HCT116 (cell line): ENCODE data around the gene NOS2. TPM values are rescaled to one million over a fixed set of nuclear protein-coding genes. Genes with fewer than 3 reads are reported as not detected.
A peak's percentile ranks its signal among the peaks of the same experiment; 100 is the strongest.

Source experiments
- ATAC-seq: fragments of 200-7000 bp; cut with Tn5 transposase; 2 replicates; pipeline ENCODE4 v1.9.1; 2020; ENCODE audit warnings: mild to moderate bottlenecking, moderate library complexity
- Bru-seq: library from RNA; stranded (reverse); fragments of 400-500 nt; gene quantifications from one replicate; lab custom pipeline; 2021; lab: Mats Ljungman, UMichigan
- BruChase-seq, 2 experiments: library from RNA; stranded (reverse); fragments of 400-500 nt; gene quantifications; one replicate each; lab custom pipeline; 2021; lab: Mats Ljungman, UMichigan
- BruUV-seq: library from RNA; stranded (reverse); fragments of 400-500 nt; replicated peaks from 2 replicates; lab custom pipeline; 2021; lab: Mats Ljungman, UMichigan
- CTCF ChIA-PET: fragments of 300-600 bp; sonication (Branson Sonifier 250); formaldehyde crosslinking; loops from one replicate; lab custom pipeline; 2021; ENCODE audit warnings: antibody characterized with exemption; lab: Charles Lee
- POLR2A ChIA-PET: fragments of 300-600, 350-600 bp; sonication (Branson Sonifier 250); formaldehyde crosslinking; loops from one replicate; lab custom pipeline; 2021; ENCODE audit warnings: antibody characterized with exemption; lab: Charles Lee
- RAD21 ChIA-PET, 2 experiments: fragments of 300-600 bp; sonication (Branson Sonifier 250); formaldehyde crosslinking; loops; one replicate each; lab custom pipeline; 2023; ENCODE audit warnings: low total read pairs in 2 of 2; ENCODE audit not compliant: uncharacterized antibody in 2 of 2, unreplicated experiment in 2 of 2, low non-redundant PET in 1 of 2; lab: Charles Lee
- DNase-seq: peaks from one replicate; pipeline ENCODE4 v3.0.0-alpha.2; 2010; ENCODE audit warnings: low read depth, low spot score
- H2AFZ ChIP-seq: fragments of 200-600 bp; shearing (Covaris generic), sonication (generic); 2 replicates; pipeline ENCODE4 v1.6.1; 2017; ENCODE audit warnings: low read depth, mixed run types, mixed read lengths, antibody characterized with exemption, low read length; ENCODE audit not compliant: poor library complexity, severe bottlenecking
- H3K27ac ChIP-seq: 2 replicates; pipeline ENCODE4 v1.5.1; 2012; ENCODE audit warnings: low read depth, low read length
- H3K27me3 ChIP-seq: fragments of 200-600 bp; sonication (generic); 2 replicates; pipeline ENCODE4 v1.6.1; 2016; ENCODE audit warnings: mixed run types, low read length, mixed read lengths; ENCODE audit not compliant: insufficient read depth
- H3K36me3 ChIP-seq, 2 experiments: fragments of 200-500 bp in 1 of 2; fragments of 200-600 bp in 1 of 2; sonication (Bioruptor generic) in 1 of 2; sonication (generic) in 1 of 2; 2 replicates each; pipeline versions ENCODE4 v1.5.1 to v1.6.1; 2014 to 2016; ENCODE audit warnings: low read length in 2 of 2, inconsistent platforms in 1 of 2, mixed read lengths in 1 of 2, mixed run types in 1 of 2; ENCODE audit not compliant: insufficient read depth in 2 of 2, control insufficient read depth in 1 of 2
- H3K4me1 ChIP-seq, 2 experiments: fragments of 200-600 bp in 1 of 2; sonication (generic) in 1 of 2; 2 replicates each; pipeline versions ENCODE4 v1.5.1 to v1.6.1; 2012 to 2017; ENCODE audit warnings: low read length in 2 of 2, inconsistent platforms in 1 of 2, mild to moderate bottlenecking in 1 of 2, mixed read lengths in 1 of 2, mixed run types in 1 of 2, moderate library complexity in 1 of 2; ENCODE audit not compliant: insufficient read depth in 2 of 2, control insufficient read depth in 1 of 2
- H3K4me2 ChIP-seq: fragments of 200-600 bp; sonication (generic); 2 replicates; pipeline ENCODE4 v1.6.1; 2017; ENCODE audit warnings: mixed run types, low read length, mixed read lengths
- H3K4me3 ChIP-seq, 2 experiments: fragments of 200-600 bp in 1 of 2; sonication (generic) in 1 of 2; replicated peaks in 1 of 2; 2 replicates each; pipeline ENCODE4 v1.5.1; 2011 to 2016; ENCODE audit warnings: low read length in 2 of 2, control low read depth in 1 of 2, low read depth in 1 of 2, mild to moderate bottlenecking in 1 of 2, mixed read lengths in 1 of 2, mixed run types in 1 of 2
- H3K79me2 ChIP-seq: fragments of 200-600 bp; sonication (generic); 2 replicates; pipeline ENCODE4 v1.6.1; 2017; ENCODE audit warnings: mild to moderate bottlenecking, mixed run types, low read length, moderate library complexity, mixed read lengths; ENCODE audit not compliant: insufficient read depth
- H3K9ac ChIP-seq: fragments of 200-600 bp; sonication (generic); 2 replicates; pipeline ENCODE4 v1.6.1; 2016; ENCODE audit warnings: low read length, mixed read lengths
- H3K9me2 ChIP-seq: fragments of 200-600 bp; sonication (generic), shearing (Covaris generic); 2 replicates; pipeline ENCODE4 v1.6.1; 2017; ENCODE audit warnings: mixed run types, mild to moderate bottlenecking, moderate library complexity; ENCODE audit not compliant: insufficient read depth
- H3K9me3 ChIP-seq, 2 experiments: fragments of 200-500 bp in 1 of 2; fragments of 200-600 bp in 1 of 2; sonication (Bioruptor generic) in 1 of 2; sonication (generic) in 1 of 2; 2 replicates each; pipeline ENCODE4 v1.6.1; 2014 to 2017; ENCODE audit warnings: low read length in 2 of 2, mixed read lengths in 2 of 2, inconsistent platforms in 1 of 2, low read depth in 1 of 2, mild to moderate bottlenecking in 1 of 2, mixed run types in 1 of 2, moderate library complexity in 1 of 2; ENCODE audit not compliant: control insufficient read depth in 1 of 2, insufficient read depth in 1 of 2
- H4K20me1 ChIP-seq: fragments of 200-600 bp; sonication (generic), shearing (Covaris generic); 2 replicates; pipeline ENCODE4 v1.6.1; 2017; ENCODE audit warnings: mixed run types, mild to moderate bottlenecking, moderate library complexity; ENCODE audit not compliant: insufficient read depth
- ATF3 ChIP-seq: IDR thresholded peaks from 2 replicates; pipeline ENCODE4 v1.6.1; 2012
- CBX3 ChIP-seq: IDR thresholded peaks from 2 replicates; pipeline ENCODE4 v1.6.1; 2012; ENCODE audit warnings: low read depth
- CEBPB ChIP-seq: IDR thresholded peaks from 2 replicates; pipeline ENCODE4 v1.6.1; 2012; ENCODE audit warnings: low read depth
- CTCF ChIP-seq, 3 experiments: fragments of 200-600 bp in 1 of 3; sonication (generic) in 1 of 3; IDR thresholded peaks in 2 of 3; conservative IDR thresholded peaks in 1 of 3; 2 replicates each; pipeline ENCODE4 v1.5.1; 2012 to 2017; ENCODE audit warnings: low read depth in 2 of 3, low read length in 2 of 3, antibody characterized with exemption in 1 of 3, borderline replicate concordance in 1 of 3, control low read depth in 1 of 3, mild to moderate bottlenecking in 1 of 3, mixed read lengths in 1 of 3, mixed run types in 1 of 3, moderate library complexity in 1 of 3; ENCODE audit not compliant: insufficient read depth in 1 of 3
- EGR1 ChIP-seq: IDR thresholded peaks from 2 replicates; pipeline ENCODE4 v1.6.1; 2012; ENCODE audit warnings: low read depth
- ELF1 ChIP-seq: IDR thresholded peaks from 2 replicates; pipeline ENCODE4 v1.6.1; 2012; ENCODE audit warnings: low read depth, borderline replicate concordance
- EZH2 ChIP-seq: fragments of 200-600 bp; sonication (generic); IDR thresholded peaks from 2 replicates; pipeline ENCODE4 v1.6.1; 2017; ENCODE audit warnings: antibody characterized with exemption, mixed run types
- EZH2phosphoT487 ChIP-seq: fragments of 200-600 bp; IDR thresholded peaks from 2 replicates; pipeline ENCODE4 v1.6.1; 2018; ENCODE audit warnings: antibody characterized with exemption, borderline replicate concordance
- FOSL1 ChIP-seq: IDR thresholded peaks from 2 replicates; pipeline ENCODE4 v1.6.1; 2012; ENCODE audit warnings: low read depth
- JUND ChIP-seq: IDR thresholded peaks from 2 replicates; pipeline ENCODE4 v1.6.1; 2012
- POLR2A ChIP-seq: IDR thresholded peaks from 2 replicates; pipeline ENCODE4 v1.7.0; 2011; ENCODE audit warnings: borderline replicate concordance; ENCODE audit not compliant: insufficient read depth, insufficient read length; ENCODE audit errors: extremely low read depth
- RAD21 ChIP-seq: IDR thresholded peaks from 2 replicates; pipeline ENCODE4 v1.6.1; 2012; ENCODE audit warnings: low read depth, mild to moderate bottlenecking
- REST ChIP-seq: IDR thresholded peaks from 2 replicates; pipeline ENCODE4 v1.6.1; 2012; ENCODE audit warnings: low read depth
- SIN3A ChIP-seq: IDR thresholded peaks from 2 replicates; pipeline ENCODE4 v1.6.1; 2012; ENCODE audit warnings: low read depth
- SP1 ChIP-seq: IDR thresholded peaks from 2 replicates; pipeline ENCODE4 v1.6.1; 2012; ENCODE audit warnings: low read depth
- SRF ChIP-seq: IDR thresholded peaks from 2 replicates; pipeline ENCODE4 v1.6.1; 2012; ENCODE audit warnings: low read depth
- ZNF274 ChIP-seq: fragments of 200-500 bp; sonication (Bioruptor generic); IDR thresholded peaks from 2 replicates; pipeline ENCODE4 v1.6.1; 2014; ENCODE audit warnings: mild to moderate bottlenecking, low read depth, low read length, inconsistent platforms
- intact Hi-C: fragments of 100-400 bp; cut with micrococcal nuclease; formaldehyde crosslinking; loops from 2 replicates; pipeline ENCODE4 v1.10.0; 2022
- long read RNA-seq: library from polyadenylated mRNA; unstranded; transcript quantifications from one replicate; pipeline ENCODE4 v2.0.0, GENCODE V29; 2021; ENCODE audit not compliant: unreplicated experiment
- polyA plus RNA-seq: library from polyadenylated mRNA; unstranded; fragments of >200 nt; gene quantifications from 2 replicates; pipeline ENCODE4 v1.2.1, GENCODE V29; 2012; ENCODE audit warnings: missing spikeins
- total RNA-seq: library from RNA; stranded (reverse); gene quantifications from one replicate; pipeline ENCODE4 v1.2.1, GENCODE V29; 2021; ENCODE audit not compliant: unreplicated experiment

The NOS2 gene
- total RNA-seq (0.07 TPM), Bru-seq, nascent RNA (percentile 12 among the genes with signal in this experiment), BruChase-seq, experiment 1, labeled RNA remaining after a 6-hour chase (percentile 12 among the genes with signal in this experiment), BruChase-seq, experiment 2, labeled RNA remaining after a 2-hour chase (percentile 14 among the genes with signal in this experiment)
- polyA plus RNA-seq, result 0.13 and 0.16 TPM in 2 replicates
- long read RNA-seq, result 0 reads

GRCh38 chr17:27800522-27800921 is at the start of gene NOS2:
TSS of gene NOS2 (minus strand) at chr17:27800529. CDS start at chr17:27798809, 1,720 bp downstream.
- ChIA-PET POLR2A (no interaction called here), CTCF (no interaction called here), RAD21 (no interaction called here)
- Histone ChIP-seq H3K4me3 (no peak within 1 kb of the TSS), H3K9me3 (no peaks in the 10 kb centered on the region), H3K4me1 (peaks cover 4 to 17% of the 10 kb centered on the region in 2 experiments), H3K36me3 (no peaks in the 10 kb centered on the region), H3K79me2 (no peaks in the 10 kb centered on the region), H2AFZ (no peak within 1 kb of the TSS), H3K27me3 (no peaks in the 10 kb centered on the region), H3K4me2 (no peak within 1 kb of the TSS), H3K27ac (no peak within 1 kb of the TSS), H4K20me1 (no peaks in the 10 kb centered on the region), H3K9me2 (no peaks in the 10 kb centered on the region), H3K9ac (no peak within 1 kb of the TSS)
- intact Hi-C loops, result no loop called here
- TF ChIP-seq POLR2A, result no peak
- TF ChIP-seq CEBPB, result no peak
- TF ChIP-seq SP1, result no peak
- TF ChIP-seq REST, result no peak
- no peak for TF ChIP-seq SRF
- no peak for TF ChIP-seq CBX3
- no peak for TF ChIP-seq ELF1
- no peak for TF ChIP-seq ATF3
- TF ChIP-seq SIN3A, result no peak
- no peak for TF ChIP-seq EZH2
- no peak for TF ChIP-seq RAD21
- no peak for TF ChIP-seq FOSL1
- TF ChIP-seq CTCF (IDR thresholded peaks at IDR 0.05 in 2 of 3, conservative IDR thresholded peaks at IDR 0.05 in 1 of 3; ENCODE audit: borderline replicate concordance in 1 of 3, insufficient read depth in 1 of 3, low read depth in 2 of 3, low read length in 2 of 3), result no peak
- TF ChIP-seq ZNF274, result no peak
- TF ChIP-seq EGR1, result no peak
- no peak for TF ChIP-seq EZH2phosphoT487
- TF ChIP-seq JUND, result no peak
- ATAC-seq, result no peak
- BruUV-seq, result no TSS peak
- DNase-seq, result no peak
